ENCODE results near the gene ATXN1. TPM values are rescaled to one million over a fixed set of nuclear protein-coding genes. Genes with fewer than 3 reads are reported as not detected.

The ATXN1 gene
- total and polyA plus RNA-seq, 2 of the 8 experiments (the other 6 are each of a cell fraction or from before 2014, with no cell fraction given) = 1.6 to 4.0 TPM

- TF ChIP-seq, protein P1, sequence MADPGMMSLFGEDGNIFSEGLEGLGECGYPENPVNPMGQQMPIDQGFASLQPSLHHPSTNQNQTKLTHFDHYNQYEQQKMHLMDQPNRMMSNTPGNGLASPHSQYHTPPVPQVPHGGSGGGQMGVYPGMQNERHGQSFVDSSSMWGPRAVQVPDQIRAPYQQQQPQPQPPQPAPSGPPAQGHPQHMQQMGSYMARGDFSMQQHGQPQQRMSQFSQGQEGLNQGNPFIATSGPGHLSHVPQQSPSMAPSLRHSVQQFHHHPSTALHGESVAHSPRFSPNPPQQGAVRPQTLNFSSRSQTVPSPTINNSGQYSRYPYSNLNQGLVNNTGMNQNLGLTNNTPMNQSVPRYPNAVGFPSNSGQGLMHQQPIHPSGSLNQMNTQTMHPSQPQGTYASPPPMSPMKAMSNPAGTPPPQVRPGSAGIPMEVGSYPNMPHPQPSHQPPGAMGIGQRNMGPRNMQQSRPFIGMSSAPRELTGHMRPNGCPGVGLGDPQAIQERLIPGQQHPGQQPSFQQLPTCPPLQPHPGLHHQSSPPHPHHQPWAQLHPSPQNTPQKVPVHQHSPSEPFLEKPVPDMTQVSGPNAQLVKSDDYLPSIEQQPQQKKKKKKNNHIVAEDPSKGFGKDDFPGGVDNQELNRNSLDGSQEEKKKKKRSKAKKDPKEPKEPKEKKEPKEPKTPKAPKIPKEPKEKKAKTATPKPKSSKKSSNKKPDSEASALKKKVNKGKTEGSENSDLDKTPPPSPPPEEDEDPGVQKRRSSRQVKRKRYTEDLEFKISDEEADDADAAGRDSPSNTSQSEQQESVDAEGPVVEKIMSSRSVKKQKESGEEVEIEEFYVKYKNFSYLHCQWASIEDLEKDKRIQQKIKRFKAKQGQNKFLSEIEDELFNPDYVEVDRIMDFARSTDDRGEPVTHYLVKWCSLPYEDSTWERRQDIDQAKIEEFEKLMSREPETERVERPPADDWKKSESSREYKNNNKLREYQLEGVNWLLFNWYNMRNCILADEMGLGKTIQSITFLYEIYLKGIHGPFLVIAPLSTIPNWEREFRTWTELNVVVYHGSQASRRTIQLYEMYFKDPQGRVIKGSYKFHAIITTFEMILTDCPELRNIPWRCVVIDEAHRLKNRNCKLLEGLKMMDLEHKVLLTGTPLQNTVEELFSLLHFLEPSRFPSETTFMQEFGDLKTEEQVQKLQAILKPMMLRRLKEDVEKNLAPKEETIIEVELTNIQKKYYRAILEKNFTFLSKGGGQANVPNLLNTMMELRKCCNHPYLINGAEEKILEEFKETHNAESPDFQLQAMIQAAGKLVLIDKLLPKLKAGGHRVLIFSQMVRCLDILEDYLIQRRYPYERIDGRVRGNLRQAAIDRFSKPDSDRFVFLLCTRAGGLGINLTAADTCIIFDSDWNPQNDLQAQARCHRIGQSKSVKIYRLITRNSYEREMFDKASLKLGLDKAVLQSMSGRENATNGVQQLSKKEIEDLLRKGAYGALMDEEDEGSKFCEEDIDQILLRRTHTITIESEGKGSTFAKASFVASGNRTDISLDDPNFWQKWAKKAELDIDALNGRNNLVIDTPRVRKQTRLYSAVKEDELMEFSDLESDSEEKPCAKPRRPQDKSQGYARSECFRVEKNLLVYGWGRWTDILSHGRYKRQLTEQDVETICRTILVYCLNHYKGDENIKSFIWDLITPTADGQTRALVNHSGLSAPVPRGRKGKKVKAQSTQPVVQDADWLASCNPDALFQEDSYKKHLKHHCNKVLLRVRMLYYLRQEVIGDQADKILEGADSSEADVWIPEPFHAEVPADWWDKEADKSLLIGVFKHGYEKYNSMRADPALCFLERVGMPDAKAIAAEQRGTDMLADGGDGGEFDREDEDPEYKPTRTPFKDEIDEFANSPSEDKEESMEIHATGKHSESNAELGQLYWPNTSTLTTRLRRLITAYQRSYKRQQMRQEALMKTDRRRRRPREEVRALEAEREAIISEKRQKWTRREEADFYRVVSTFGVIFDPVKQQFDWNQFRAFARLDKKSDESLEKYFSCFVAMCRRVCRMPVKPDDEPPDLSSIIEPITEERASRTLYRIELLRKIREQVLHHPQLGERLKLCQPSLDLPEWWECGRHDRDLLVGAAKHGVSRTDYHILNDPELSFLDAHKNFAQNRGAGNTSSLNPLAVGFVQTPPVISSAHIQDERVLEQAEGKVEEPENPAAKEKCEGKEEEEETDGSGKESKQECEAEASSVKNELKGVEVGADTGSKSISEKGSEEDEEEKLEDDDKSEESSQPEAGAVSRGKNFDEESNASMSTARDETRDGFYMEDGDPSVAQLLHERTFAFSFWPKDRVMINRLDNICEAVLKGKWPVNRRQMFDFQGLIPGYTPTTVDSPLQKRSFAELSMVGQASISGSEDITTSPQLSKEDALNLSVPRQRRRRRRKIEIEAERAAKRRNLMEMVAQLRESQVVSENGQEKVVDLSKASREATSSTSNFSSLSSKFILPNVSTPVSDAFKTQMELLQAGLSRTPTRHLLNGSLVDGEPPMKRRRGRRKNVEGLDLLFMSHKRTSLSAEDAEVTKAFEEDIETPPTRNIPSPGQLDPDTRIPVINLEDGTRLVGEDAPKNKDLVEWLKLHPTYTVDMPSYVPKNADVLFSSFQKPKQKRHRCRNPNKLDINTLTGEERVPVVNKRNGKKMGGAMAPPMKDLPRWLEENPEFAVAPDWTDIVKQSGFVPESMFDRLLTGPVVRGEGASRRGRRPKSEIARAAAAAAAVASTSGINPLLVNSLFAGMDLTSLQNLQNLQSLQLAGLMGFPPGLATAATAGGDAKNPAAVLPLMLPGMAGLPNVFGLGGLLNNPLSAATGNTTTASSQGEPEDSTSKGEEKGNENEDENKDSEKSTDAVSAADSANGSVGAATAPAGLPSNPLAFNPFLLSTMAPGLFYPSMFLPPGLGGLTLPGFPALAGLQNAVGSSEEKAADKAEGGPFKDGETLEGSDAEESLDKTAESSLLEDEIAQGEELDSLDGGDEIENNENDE (IDR thresholded peaks at IDR 0.05; ENCODE audit: insufficient replicate concordance, low read length) = no peak
- TF ChIP-seq TBP (IDR thresholded peaks at IDR 0.05; ENCODE audit: low read depth, low read length) = no peak
- no peak for TF ChIP-seq RAD21 (IDR thresholded peaks at IDR 0.05 in 1 of 2, conservative IDR thresholded peaks at IDR 0.05 in 1 of 2; ENCODE audit: low read depth in 2 of 2, low read length in 2 of 2)
These were observed 426.1 kb downstream of the ATXN1 start (continued) for GRCh38 chr6:16335176-16335575.
